Neuronal stem cell (in vitro differentiated cells): Measurements from ENCODE around the gene TASP1.

Experiments used
- DNase-seq: peaks from one replicate; pipeline ENCODE4 v3.0.0-alpha.2; 2013; ENCODE audit warnings: low spot score
- H2AFZ ChIP-seq: one replicate; pipeline ENCODE4 v1.6.1; 2013; ENCODE audit warnings: mild to moderate bottlenecking, low read length, inconsistent platforms
- H2AK5ac ChIP-seq: 2 replicates; pipeline ENCODE4 v1.6.1; 2013; ENCODE audit warnings: low read depth, mild to moderate bottlenecking, inconsistent platforms, low read length, moderate library complexity, mixed read lengths
- H2BK120ac ChIP-seq: 2 replicates; pipeline ENCODE4 v1.6.1; 2013; ENCODE audit warnings: low read depth, mild to moderate bottlenecking, inconsistent platforms, low read length, moderate library complexity, mixed read lengths
- H2BK12ac ChIP-seq: one replicate; pipeline ENCODE4 v1.6.1; 2013; ENCODE audit warnings: low read length, inconsistent platforms
- H2BK15ac ChIP-seq: 2 replicates; pipeline ENCODE4 v1.6.1; 2013; ENCODE audit warnings: mild to moderate bottlenecking, low read length, inconsistent platforms, mixed read lengths
- H2BK5ac ChIP-seq: one replicate; pipeline ENCODE4 v1.6.1; 2013; ENCODE audit warnings: inconsistent platforms, mild to moderate bottlenecking, low read length, moderate library complexity
- H3K14ac ChIP-seq: one replicate; pipeline ENCODE4 v1.6.1; 2013; ENCODE audit warnings: low read length, inconsistent platforms
- H3K18ac ChIP-seq: 2 replicates; pipeline ENCODE4 v1.6.1; 2013; ENCODE audit warnings: low read length, inconsistent platforms
- H3K23ac ChIP-seq: 2 replicates; pipeline ENCODE4 v1.6.1; 2013; ENCODE audit warnings: low read depth, mild to moderate bottlenecking, mixed read lengths, low read length, inconsistent platforms; ENCODE audit not compliant: poor library complexity
- H3K27ac ChIP-seq: replicated peaks from 3 replicates; pipeline ENCODE4 v1.5.1; 2013; ENCODE audit warnings: low read length, inconsistent platforms
- H3K27me3 ChIP-seq, 3 experiments: 2 replicates each; pipeline ENCODE4 v1.6.1; 2013; ENCODE audit warnings: low read length in 3 of 3, mild to moderate bottlenecking in 2 of 3, inconsistent platforms in 1 of 3, low read depth in 1 of 3, mixed read lengths in 1 of 3, moderate library complexity in 1 of 3; ENCODE audit not compliant: control insufficient read depth in 3 of 3, insufficient read depth in 3 of 3
- H3K36me3 ChIP-seq, 2 donors: replicated peaks in 1 of 2; 2 replicates each; pipeline ENCODE4 v1.6.1; 2013; ENCODE audit warnings: low read length in 2 of 2; ENCODE audit not compliant: control insufficient read depth in 2 of 2, insufficient read depth in 2 of 2
- H3K4ac ChIP-seq: 2 replicates; pipeline ENCODE4 v1.6.1; 2013; ENCODE audit warnings: inconsistent platforms, mild to moderate bottlenecking, low read length, moderate library complexity
- H3K4me1 ChIP-seq, 2 donors: 1 replicate in 1 of 2; 2 replicates in 1 of 2; pipeline ENCODE4 v1.6.1; 2013; ENCODE audit warnings: low read length in 2 of 2, low read depth in 1 of 2; ENCODE audit not compliant: control insufficient read depth in 2 of 2, insufficient read depth in 1 of 2
- H3K4me2 ChIP-seq: one replicate; pipeline ENCODE4 v1.6.1; 2013; ENCODE audit warnings: mild to moderate bottlenecking, low read length, inconsistent platforms; ENCODE audit not compliant: insufficient read depth, poor library complexity, severe bottlenecking
- H3K4me3 ChIP-seq, 2 donors: 2 replicates each; pipeline ENCODE4 v1.5.1; 2013; ENCODE audit warnings: low read length in 2 of 2, mild to moderate bottlenecking in 2 of 2, inconsistent platforms in 1 of 2, moderate library complexity in 1 of 2
- H3K79me1 ChIP-seq: one replicate; pipeline ENCODE4 v1.6.1; 2013; ENCODE audit warnings: low read depth, mild to moderate bottlenecking, inconsistent platforms, low read length, moderate library complexity
- H3K9ac ChIP-seq: one replicate; pipeline ENCODE4 v1.6.1; 2013; ENCODE audit warnings: mild to moderate bottlenecking, low read depth, low read length, inconsistent platforms; ENCODE audit not compliant: poor library complexity
- H3K9me3 ChIP-seq, 2 donors: replicated peaks in 1 of 2; 2 replicates each; pipeline versions ENCODE3 to v1.6.1; 2013; ENCODE audit warnings: low read length in 2 of 2, mild to moderate bottlenecking in 2 of 2, inconsistent platforms in 1 of 2, low read depth in 1 of 2, mixed read lengths in 1 of 2, moderate library complexity in 1 of 2; ENCODE audit not compliant: control insufficient read depth in 2 of 2, insufficient read depth in 1 of 2
- H4K8ac ChIP-seq: one replicate; pipeline ENCODE4 v1.6.1; 2013; ENCODE audit warnings: low read depth, mild to moderate bottlenecking, inconsistent platforms, low read length, moderate library complexity
- H4K91ac ChIP-seq: one replicate; pipeline ENCODE4 v1.6.1; 2013; ENCODE audit warnings: low read length, low read depth, mild to moderate bottlenecking, inconsistent platforms; ENCODE audit not compliant: poor library complexity
- WGBS, 2 donors: extraction: QIAGEN DNeasy Blood & Tissue Kit; methylation state at CpG; one replicate each; pipeline ENCODE4 v1.1.7; 2013; ENCODE audit warnings: missing lambda C conversion rate in 2 of 2, mixed read lengths in 1 of 2; ENCODE audit not compliant: insufficient read length in 2 of 2, insufficient replicate concordance in 1 of 2; ENCODE audit errors: extremely low coverage in 2 of 2; 5-methylcytosine and 5-hydroxymethylcytosine counted together

Gene TASP1

GRCh38 chr20:13395232-13395631, 243.5 kb downstream of the TASP1 start:
- Histone ChIP-seq H2BK5ac (no peak overlapping the region), H2BK120ac (no peak overlapping the region), H3K27ac (no peak overlapping the region), H3K18ac (no peak overlapping the region), H2AK5ac (no peak overlapping the region), H2BK15ac (no peak overlapping the region), H3K36me3 (no peaks in the 10 kb centered on the region), H3K4me1 (no peaks in the 10 kb centered on the region), H3K4ac (no peak overlapping the region), H3K4me3 (no peak overlapping the region), H3K14ac (no peak overlapping the region), H2BK12ac (no peak overlapping the region), H4K91ac (no peak overlapping the region), H3K23ac (no peak overlapping the region), H3K79me1 (no peaks in the 10 kb centered on the region), H4K8ac (no peak overlapping the region), H3K9ac (no peak overlapping the region), H3K4me2 (no peak overlapping the region), H3K27me3 (no peaks in the 10 kb centered on the region), H2AFZ (no peak overlapping the region), H3K9me3 (peaks cover 0 to 2% of the 10 kb centered on the region in 2 donors)
- WGBS, 2 donors: no CpG with 5 or more reads among the region's 1 CpG
- DNase-seq: no peak

GRCh38 chr20:13392391-13392790, 246.3 kb downstream of the TASP1 start:
- Histone ChIP-seq H2AFZ (no peak overlapping the region), H2BK12ac (no peak overlapping the region), H2BK15ac (no peak overlapping the region), H3K18ac (no peak overlapping the region), H3K9me3 (peaks cover 0 to 2% of the 10 kb centered on the region in 2 donors), H3K9ac (no peak overlapping the region), H3K79me1 (no peaks in the 10 kb centered on the region), H4K8ac (no peak overlapping the region), H3K4me3 (no peak overlapping the region), H3K4me2 (no peak overlapping the region), H2BK120ac (no peak overlapping the region), H4K91ac (no peak overlapping the region), H2BK5ac (no peak overlapping the region), H3K27ac (no peak overlapping the region), H3K14ac (no peak overlapping the region), H3K36me3 (peaks cover 0 to 3% of the 10 kb centered on the region in 2 donors), H3K4ac (no peak overlapping the region), H3K4me1 (no peaks in the 10 kb centered on the region), H2AK5ac (no peak overlapping the region), H3K23ac (no peak overlapping the region), H3K27me3 (no peaks in the 10 kb centered on the region)
- DNase-seq: no peak
- no CpG with 5 or more reads among the region's 5 CpGs for WGBS, 2 donors

GRCh38 chr20:13389115-13389514, 249.6 kb downstream of the TASP1 start:
- H3K36me3 ChIP-seq: peaks cover 2 to 3% of the 10 kb centered on the region in 2 donors
- H3K9me3 ChIP-seq: peaks cover 0 to 4% of the 10 kb centered on the region in 2 donors
- no peak for DNase-seq
- no peak overlapping the region for H3K4ac ChIP-seq
- no peak overlapping the region for H2AK5ac ChIP-seq
- H3K27me3 ChIP-seq: no peaks in the 10 kb centered on the region
- H2BK12ac ChIP-seq: no peak overlapping the region
- no peak overlapping the region for H3K14ac ChIP-seq
- no peak overlapping the region for H3K4me2 ChIP-seq
- no peak overlapping the region for H3K18ac ChIP-seq
- H3K9ac ChIP-seq: no peak overlapping the region
- no peak overlapping the region for H3K27ac ChIP-seq
- no peaks in the 10 kb centered on the region for H3K79me1 ChIP-seq
- H3K23ac ChIP-seq: no peak overlapping the region
- no peak overlapping the region for H2BK120ac ChIP-seq
- no CpG with 5 or more reads among the region's 3 CpGs for WGBS, 2 donors
- H2BK5ac ChIP-seq: no peak overlapping the region
- no peak overlapping the region for H3K4me3 ChIP-seq
- no peak overlapping the region for H4K8ac ChIP-seq
- no peak overlapping the region for H2BK15ac ChIP-seq
- H2AFZ ChIP-seq: no peak overlapping the region
- no peak overlapping the region for H4K91ac ChIP-seq
- no peaks in the 10 kb centered on the region for H3K4me1 ChIP-seq

- no peak overlapping the region for H2BK12ac ChIP-seq
- H3K9ac ChIP-seq: no peak overlapping the region
- no peak for DNase-seq
- no peak overlapping the region for H3K23ac ChIP-seq
- no peak overlapping the region for H3K4me2 ChIP-seq
- no peak overlapping the region for H2BK5ac ChIP-seq
- H3K4me1 ChIP-seq: no peaks in the 10 kb centered on the region
- no peak overlapping the region for H3K4ac ChIP-seq
- no peak overlapping the region for H2BK120ac ChIP-seq
- no peak overlapping the region for H4K8ac ChIP-seq
- H4K91ac ChIP-seq: no peak overlapping the region
- no peak overlapping the region for H3K14ac ChIP-seq
- peaks cover 2 to 3% of the 10 kb centered on the region in 2 donors for H3K36me3 ChIP-seq
- H3K18ac ChIP-seq: no peak overlapping the region
- no peak overlapping the region for H2AFZ ChIP-seq
- no peaks in the 10 kb centered on the region for H3K27me3 ChIP-seq
- no peak overlapping the region for H3K4me3 ChIP-seq
- H3K27ac ChIP-seq: no peak overlapping the region
- no peak overlapping the region for H2BK15ac ChIP-seq
- H3K9me3 ChIP-seq: peaks cover 0 to 6% of the 10 kb centered on the region in 2 donors
- H2AK5ac ChIP-seq: no peak overlapping the region
- WGBS, 2 donors: no CpG with 5 or more reads among the region's 2 CpGs
- no peaks in the 10 kb centered on the region for H3K79me1 ChIP-seq
Observed at GRCh38 chr20:13384132-13384531, 254.6 kb downstream of the TASP1 start.
